ENCODE results near the gene ATP6V0D1.
A peak's percentile ranks its signal among the peaks of the same experiment; 100 is the strongest.

The ATP6V0D1 gene

DNA sequence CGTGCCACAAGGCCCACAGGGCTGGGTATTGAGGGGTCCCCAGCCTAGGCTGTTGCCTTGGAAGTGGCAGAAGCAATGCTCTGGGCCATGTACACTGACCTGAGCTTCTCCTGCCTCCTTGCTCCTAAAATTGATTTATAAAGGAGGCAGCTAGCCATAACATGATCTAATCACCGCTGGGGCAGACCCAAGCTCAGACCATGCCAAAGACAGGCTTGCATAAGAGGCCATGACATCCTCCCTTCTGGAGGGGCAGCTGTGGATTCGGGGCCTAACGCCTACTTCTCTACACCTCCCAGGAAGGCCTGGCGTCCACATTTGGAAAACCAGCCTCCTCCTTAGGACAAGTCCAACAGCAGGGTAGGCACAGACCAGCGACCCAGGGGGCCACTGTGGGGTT, 37.7 kb downstream of the ATP6V0D1 start:
- DNase-seq: no peak

DNA sequence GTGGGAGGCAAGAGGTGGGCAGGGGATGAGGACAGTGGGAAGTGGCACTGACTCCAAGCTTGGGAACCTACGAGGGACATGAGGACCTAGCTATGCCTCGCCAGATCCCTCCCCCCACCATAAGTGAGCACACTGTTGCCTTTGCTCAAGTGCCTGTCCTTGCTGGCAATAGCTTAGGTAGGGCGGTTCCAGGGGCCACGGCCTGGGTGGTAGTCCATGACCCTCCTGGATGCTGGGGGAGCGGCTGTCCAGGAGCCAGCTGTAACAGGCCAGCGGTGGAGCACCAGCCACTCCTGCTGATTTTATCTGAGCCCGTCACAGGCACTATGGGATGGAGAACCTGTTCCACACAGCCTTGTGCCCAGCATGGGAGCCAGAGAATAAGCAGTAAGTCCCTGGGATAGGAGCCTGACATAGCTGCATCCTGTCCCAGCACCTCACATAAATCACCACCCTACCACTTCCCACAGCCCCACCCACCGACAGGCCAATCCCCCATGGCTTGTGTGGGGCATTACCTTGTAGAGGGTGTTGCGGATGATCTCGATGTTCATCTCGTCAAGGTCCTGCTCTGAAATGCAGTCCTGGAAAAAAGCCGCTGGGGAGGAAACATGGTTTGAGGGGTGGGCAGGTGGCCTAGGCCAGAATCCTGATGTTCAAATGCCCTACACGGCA, 38.2 kb downstream of the ATP6V0D1 start:
- no peak for DNase-seq

DNA sequence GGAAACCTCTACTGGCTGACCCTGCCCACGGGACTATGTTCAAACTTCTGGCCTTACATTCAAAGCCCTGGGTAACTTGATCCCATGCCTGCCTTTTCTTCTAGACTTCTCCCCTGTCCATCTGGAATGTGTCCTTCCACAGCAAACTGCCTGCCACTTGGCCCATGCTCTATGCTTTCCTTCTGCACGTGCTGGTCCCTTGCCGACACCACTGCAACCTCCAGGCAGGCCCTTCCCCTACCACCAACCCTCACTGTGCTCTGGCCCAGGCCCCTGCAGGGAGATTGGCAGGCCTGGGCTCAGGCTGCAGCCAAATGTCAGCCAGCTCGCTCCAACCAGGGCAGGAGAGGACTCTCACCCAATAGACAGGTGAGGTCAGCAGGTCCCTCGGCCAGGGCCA, 39.0 kb downstream of the ATP6V0D1 start:
- DNase-seq: no peak

DNA sequence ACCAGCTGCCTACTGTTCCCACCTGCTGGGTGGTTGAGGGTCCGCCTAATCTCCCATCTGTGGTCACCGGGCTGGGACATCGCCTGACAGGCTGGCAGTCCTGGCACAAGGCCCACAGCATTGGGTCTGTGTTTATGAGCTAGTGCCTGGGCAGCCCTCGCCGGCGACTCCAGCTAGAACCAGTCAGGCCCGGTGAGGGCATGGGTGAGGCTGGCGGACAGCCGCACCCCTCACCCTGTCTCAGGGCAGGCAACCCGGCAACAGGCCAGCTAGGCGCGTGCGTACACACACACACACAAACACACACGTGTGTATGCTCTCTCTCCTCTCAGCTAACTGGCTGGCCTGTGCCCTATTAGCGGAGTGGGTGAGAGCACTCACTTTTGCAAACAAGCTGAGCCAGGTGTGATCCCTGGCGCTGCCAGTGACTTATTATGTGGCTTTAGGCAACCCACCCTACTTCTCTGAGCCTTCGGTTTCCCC, 39.6 kb downstream of the ATP6V0D1 start:
- no peak for DNase-seq

DNA sequence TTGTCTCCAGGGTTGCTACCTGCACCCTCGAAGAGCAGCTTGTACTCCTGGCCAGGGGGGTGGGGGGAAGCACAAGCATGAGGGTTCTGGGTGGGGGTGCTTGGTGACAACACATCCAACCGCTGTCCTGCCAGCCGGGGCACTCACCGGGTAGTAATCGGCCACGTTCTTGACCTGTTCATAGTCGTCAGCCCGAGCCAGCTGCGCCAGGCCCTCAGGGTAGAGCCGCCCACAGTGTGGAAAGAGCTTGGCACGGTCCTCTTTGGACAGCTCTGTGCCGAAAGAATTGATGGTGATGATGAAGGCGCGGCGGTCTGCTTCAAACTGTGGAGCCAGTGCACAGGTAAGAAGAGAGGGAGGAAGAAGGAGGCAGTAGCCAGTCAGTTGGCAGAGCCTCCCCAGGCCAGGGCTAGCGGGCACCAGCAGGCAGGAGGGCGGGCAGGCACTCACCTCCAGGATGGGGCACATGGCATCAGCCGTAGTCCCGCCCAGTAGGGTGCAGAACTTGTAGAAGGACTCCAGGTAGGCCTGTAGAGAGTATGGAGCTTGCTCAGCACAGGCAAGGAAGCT, 42.0 kb downstream of the ATP6V0D1 start:
- DNase-seq: no peak

DNA sequence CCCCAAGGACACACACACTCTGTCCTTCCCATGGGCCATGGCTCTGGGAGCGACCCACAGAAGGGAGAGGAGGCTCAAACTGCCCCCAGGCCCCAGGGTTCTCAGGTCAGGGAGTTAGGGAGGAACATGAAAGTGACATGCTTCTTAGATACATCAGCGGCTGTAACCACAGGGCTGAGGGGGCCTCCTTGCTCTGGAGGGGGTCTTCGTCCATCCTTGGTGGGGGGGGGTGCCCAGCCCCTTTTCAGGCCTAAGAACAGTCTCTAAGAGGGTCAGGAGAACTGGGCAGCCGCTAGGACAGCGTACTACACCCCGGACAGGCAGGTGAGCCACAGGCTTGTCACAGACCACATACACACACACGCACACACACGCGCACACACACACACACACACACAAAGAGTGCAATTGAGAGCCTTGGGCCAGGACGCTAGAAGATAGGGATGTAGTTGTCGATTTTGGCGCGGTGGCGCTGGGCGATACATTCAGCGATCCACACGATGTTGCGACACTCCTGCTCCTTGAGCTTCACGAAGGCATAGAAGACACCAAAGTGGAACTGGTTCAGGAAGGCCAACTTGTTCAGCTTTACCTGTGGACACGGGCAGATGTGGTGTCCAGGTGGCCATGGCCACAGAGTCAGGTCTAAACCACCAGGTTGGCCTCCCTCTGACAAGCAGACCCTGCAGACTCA, 42.7 kb downstream of the ATP6V0D1 start:
- no peak for DNase-seq

DNA sequence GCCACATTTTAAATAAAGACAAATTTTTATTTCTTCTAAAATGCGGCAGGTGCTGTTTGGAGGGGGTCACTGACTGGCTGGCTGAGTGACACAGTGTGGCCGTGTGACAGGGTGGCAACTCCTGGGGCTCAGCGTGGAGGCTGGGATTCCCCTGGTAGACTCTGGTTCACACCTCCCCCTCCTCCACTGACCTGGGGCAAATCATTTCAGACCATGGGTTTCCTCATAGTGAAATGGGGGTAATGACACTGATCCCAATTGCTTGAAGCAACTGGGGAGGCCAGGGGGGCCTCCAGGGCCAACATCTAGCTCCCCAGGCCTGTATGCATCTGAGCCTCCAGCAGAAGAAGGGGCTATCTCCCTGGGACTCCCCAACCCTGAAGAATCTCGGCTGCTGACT, 43.4 kb downstream of the ATP6V0D1 start:
- DNase-seq: no peak

DNA sequence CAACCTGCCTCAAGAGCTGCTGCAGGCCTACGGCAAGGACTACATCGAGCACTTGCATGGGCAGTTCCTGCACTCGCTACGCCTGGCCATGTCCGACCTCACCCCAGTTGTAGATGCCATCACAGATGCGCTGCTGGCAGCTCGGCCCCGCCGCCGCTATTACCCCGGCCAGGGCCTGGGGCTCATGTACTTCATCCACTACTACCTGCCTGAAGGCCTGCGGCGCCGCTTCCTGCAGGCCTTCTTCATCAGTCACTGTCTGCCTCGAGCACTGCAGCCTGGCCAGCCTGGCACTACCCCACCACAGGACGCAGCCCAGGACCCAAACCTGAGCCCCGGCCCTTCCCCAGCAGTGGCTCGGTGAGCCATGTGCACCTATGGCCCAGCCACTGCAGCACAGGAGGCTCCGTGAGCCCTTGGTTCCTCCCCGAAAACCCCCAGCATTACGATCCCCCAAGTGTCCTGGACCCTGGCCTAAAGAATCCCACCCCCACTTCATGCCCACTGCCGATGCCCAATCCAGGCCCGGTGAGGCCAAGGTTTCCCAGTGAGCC, 44.2 kb downstream of the ATP6V0D1 start:
- DNase-seq: no peak

DNA sequence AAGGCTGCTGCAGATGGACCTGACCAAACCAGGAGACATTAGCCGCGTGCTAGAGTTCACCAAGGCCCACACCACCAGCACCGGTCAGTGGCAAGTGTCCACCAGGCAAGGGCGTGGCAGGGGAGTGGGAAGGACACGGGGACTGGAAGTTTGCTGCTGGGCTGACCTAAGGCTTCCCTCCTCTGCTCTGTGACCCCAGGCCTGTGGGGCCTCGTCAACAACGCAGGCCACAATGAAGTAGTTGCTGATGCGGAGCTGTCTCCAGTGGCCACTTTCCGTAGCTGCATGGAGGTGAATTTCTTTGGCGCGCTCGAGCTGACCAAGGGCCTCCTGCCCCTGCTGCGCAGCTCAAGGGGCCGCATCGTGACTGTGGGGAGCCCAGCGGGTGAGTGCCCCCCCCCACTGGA, 45.2 kb downstream of the ATP6V0D1 start:
- DNase-seq: no peak

DNA sequence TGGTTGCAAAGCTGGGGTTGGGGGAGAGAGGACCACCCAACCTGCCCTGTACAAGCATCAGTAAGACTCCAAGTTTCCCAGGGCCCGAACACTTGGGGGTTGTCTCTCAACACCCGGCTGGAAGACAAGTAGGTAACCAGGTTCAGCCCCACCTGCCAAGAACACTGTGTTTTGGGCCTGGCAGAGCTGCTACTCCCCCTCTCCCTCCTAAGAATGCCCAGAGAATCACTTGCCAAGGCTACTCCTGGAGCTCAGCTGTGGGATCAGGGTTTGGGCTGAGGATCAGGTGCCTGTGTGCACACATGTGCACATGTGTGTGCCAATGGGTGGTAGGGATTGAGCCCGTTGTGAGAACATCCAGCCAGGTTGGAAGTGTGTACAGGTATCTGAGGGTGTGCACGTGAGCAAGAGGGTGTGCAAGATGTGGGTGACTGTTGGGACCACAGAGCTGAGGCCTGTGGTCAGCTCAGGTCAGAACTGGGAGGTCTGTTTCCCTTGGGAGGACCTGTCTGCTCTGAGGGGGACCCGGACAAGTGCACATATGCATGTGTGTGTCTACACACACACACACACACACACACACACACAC, 47.7 kb downstream of the ATP6V0D1 start:
- DNase-seq: no peak

DNA sequence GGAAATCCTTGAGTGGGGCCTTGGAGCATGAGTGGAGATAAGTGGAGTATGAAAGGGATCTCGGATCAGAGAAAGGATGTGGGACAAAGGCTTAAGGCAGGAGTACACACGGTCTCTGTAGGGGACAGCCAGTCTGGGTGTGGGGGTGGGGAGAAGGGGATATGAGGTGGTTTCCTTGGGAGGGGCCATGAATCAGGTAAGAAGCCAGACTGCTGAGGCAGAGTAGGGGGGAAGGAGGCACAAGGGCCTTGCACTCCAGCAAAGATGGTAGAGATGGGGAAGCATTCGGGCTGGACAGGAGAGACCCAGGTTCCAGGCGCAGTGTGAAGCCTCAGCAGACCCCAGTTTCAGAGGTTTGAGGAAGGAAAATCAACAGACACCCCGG, 48.5 kb downstream of the ATP6V0D1 start:
- no peak for DNase-seq

DNA sequence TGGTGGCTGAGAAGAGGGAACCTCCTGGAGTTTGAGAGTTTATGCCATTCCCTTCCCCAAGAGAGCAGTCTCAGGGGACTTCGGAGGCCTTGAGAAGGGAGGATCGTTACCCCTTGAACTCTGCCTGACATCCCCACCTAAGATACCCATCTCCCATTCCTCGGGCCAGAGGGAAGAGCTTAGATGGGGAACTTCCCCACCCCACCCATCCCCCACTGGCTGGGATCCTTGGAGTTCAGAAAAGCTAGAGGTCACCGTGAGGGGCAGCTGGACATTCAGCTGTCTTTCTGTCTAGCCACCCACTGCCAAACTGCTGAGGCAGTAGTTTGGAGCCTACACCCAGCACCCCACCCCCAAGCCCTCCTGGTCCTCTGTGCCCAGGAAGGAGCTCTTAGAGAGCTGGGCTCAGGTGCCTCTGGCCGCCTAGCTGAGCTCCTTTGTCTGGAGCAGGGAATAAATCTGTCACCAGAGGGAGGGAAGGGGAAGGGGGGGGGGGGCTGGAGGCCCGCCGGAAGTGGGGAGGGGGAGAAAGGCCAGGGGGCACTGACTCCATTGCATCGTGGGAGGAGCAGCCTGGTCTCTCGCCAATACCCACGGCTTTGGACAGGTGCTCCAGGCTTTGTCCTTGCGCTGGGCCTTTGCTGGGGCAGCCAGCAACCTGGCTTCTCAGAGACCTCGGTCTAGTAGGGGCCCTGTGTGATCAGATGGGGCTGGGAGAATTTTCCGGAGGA, 49.0 kb downstream of the ATP6V0D1 start:
- no peak for DNase-seq

DNA sequence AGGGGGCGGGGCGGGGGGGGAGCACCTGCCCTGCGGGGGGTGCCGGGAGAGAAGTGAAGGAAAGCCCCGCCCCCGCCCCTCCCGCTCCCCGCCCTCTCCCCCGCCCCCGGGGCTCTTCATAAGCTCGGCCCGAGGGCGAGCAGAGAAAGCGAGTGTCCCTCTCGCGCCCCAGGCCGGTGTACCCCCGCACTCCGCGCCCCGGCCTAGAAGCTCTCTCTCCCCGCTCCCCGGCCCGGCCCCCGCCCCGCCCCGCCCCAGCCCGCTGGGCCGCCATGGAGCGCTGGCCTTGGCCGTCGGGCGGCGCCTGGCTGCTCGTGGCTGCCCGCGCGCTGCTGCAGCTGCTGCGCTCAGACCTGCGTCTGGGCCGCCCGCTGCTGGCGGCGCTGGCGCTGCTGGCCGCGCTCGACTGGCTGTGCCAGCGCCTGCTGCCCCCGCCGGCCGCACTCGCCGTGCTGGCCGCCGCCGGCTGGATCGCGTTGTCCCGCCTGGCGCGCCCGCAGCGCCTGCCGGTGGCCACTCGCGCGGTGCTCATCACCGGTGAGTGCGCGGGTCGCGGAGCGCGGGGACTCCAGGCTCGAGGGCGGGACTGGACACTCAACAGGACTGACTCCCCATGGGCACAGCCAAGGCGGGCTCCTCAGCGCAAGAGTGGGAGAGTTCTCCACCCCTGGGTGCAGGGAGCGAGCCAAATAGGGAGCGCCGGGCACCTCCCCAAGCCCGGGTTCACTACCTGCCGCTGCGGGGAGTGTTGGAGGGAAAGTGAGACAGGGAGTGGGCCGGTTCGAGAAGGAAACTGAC, 49.8 kb downstream of the ATP6V0D1 start, which contains the start of gene HSD11B2:
TSS of gene HSD11B2 (plus strand) at position 145 of the 798 bp plus-strand sequence. CDS start at position 273, 128 bp downstream.
- peak; percentile 37 for DNase-seq

DNA sequence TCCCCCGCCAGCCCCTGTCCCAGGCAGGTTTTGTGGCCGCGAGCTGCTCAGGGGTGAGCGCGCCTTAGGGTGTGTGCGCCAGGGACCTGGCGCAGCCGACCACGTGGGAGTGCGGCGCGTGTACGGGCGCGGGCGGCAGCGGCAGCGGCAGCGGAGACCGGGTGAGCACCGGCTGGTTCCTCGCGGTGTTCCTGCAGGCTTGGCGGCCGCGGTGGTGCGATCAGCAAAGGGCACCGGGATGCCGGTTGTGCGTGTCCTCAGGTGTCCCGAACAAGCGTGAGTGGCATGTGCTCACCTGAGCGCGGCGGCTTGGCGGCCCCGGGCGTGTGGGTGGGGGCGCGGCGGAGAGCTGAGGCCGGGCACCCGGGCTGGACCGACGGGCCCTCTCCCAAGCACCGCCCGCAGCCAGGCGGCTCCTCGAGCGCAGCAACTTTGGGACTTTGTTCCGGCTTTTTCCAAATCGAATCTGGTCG, 50.4 kb downstream of the ATP6V0D1 start:
- DNase-seq: no peak

DNA sequence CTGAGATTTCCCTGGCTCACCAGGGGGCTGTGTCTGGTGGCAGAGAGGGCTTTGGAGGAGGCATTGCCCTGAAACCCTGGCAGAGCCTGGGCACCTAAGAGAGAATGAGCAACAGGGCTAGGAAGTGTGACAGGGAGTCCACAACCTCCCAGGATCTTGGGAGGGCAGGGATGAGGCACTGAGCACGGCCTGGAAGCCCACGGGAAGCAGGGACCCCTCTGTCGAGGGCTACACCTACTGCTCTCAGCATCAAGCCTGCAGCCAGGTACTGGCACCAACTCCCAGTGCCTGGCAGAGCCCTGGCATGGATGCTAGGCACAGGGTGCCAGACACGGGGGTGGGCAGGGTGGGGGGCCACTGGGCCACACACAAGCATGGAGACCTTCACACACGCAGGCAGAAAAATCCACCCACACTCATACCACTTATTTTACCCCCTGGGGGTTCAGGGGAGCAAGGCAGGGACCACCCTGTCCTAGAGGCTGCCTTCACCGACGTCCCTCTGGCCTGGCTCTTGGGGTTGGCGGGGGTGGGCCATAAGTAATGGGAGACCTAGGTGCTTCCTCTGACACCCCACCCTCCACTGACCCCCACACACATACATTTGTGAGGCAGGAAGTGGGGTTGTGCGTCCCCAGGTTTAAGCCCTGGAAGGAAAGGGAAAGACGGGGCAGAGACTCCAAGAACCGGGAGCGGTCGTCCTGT, 51.0 kb downstream of the ATP6V0D1 start:
- DNase-seq: no peak

DNA sequence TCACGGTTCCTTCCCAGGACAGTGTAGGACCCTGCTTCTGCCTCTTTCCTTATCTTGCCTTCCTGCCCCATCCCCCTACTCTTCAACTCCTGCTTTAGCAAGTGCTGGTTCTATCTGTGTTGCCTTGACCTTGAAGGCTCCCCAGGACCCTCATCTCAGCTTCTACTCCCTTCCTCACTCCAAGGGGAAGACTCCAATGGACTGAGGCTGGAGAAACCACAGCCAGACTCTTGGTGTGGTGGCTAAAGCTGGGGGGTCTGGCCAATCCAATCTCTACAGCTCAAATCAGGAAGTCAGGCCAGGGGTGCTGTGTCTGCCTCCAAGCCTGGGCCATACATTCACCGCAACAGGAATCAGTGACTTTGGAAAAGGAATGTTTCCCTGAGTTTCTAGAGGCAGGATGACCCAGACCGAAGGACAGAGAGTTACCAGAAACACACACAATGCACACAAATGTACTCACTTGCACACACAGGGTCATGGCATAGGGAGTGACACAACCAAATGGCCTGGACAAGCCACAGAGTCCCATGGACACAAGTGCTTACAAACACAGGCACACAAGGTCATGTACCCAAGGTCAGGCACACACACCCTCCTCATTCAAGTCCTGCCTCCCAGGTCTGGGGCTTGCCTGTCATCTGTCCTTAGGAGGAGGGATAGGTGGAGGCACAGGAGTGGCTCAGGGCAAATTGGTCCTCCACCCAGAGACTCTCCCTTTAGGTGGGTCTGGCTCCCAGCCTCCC, 51.7 kb downstream of the ATP6V0D1 start:
- DNase-seq: no peak

DNA sequence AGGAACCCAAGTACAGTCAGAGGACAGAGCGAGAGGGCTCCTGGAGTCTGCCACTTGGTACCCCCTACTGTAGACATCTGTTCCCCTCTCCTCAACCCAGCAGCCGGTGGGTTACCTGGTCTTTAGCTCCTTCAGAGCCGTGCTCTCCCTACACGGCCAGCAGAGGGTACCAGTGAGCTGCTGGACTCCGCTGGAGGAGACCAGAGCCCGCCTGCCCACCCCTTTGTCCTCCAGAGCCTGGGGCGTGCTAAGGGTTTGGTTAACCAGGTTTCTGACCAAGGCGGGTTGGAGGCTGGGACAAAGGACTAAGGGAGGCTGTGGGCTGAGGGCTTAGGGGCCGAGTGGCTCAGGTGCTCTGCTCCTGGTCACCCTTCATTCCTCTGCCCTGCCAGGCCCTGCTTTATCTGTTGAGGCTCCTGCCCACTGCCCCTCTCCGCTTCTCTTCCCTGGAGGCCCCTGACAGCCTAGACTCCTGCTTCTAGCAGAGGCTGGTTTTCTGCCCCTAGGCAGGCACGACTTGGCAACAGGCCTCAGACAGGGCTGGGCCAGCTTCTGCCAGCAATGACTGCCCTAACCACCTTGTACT, 52.7 kb downstream of the ATP6V0D1 start:
- peak; percentile 7 for DNase-seq

DNA sequence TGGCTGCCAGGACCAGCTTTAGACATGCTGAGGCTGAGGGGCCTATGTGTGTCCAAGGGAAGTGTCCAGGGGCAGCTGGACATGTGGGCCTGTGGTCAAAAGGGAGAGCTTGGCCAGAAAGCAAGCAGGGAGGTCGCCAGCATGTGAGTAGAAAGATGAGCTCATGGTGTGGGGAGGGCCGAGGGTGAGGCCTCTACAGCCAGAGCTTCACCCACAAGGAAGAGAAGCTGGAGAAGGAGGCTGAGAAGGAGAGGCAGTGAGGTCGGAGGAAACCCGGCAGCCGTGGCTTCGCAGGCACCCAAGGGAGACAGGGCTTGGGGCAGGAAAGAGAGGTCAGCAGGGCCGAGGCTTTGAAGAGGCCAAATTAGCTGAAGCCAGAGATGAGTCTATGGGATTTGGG, 54.0 kb downstream of the ATP6V0D1 start:
- DNase-seq: no peak

DNA sequence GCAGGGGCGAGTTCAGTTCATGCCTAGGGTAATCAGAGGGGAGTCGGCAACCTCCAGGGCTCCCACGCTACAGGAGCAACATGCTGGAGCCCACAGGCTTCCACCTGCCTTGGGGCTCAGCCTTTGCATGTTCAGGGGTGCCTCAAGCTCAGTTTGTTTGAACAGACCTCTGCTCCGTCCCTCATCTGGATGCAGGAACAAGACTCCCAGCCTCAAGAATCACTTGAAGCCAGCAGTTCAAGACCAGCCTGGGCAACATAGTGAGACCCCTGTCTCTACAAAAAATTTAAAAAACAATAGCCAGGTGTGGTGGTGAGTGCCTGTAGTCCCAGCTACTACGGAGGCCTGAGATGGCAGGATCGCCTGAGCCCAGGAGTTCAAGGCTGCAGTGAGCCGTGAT, 54.9 kb downstream of the ATP6V0D1 start:
- DNase-seq: no peak

DNA sequence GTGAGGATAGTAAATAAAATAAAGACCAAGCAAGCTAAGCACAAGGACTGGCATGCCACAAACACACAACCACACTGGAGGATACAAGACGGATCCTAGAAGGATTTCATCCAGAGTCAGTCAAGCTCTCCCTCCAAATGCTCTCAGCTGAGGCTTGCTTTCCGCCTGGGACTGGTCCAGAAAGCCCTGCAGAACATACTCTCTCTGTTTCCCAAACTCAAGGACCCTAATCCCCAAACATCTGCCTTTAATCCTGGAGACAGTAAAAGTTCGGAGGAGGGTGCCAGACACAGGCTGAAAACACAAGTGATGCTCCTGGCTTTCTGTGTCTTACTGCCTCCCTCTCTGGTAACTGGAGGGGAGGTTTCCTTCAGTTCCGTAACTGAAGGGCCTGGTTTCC, 55.4 kb downstream of the ATP6V0D1 start:
- no peak for DNase-seq
